ENCODE results near the gene ZNF608. TPM values are rescaled to one million over a fixed set of nuclear protein-coding genes. Genes with fewer than 3 reads are reported as not detected.
A peak's percentile ranks its signal among the peaks of the same experiment; 100 is the strongest.

ZNF608 gene
- total RNA-seq, 1 donor from 2014 or later, result 22.0 TPM

DNA sequence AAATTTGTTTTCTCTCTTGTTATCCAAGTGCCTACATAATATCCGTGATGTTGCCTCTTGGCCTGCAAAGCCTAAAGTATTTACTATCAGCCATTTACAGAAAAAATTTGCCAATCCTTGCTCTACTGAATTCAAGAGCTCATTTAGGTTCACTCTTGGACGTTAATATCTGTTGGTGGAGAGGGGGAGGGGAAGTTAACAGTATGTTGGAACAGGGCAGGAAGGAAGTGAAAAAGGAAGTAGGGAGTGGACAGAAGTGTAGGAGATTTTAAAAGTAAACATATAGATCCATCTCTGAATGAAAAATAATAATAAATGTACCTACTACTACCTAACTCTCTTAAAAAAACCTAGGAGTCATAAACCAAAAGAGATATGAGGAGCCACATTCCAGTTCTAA, 32.8 kb downstream of the ZNF608 start:
- ChIA-PET CTCF (interaction anchor here (0.6 kb wide), 1 partner anchor 381 kb away, joined by 3 read pairs; no protein-coding TSS in a partner anchor), POLR2A (no interaction called here)
- H3K36me3 Mint-ChIP-seq (ENCODE audit: low read depth), result no peaks in the 10 kb centered on the region
- H3K4me1 Mint-ChIP-seq, result peaks cover 73% of the 10 kb centered on the region
- no peaks in the 10 kb centered on the region for H3K27me3 Mint-ChIP-seq
- DNase-seq, result no peak
- intact Hi-C loops (cut with micrococcal nuclease), result no loop called here
- no peak for ATAC-seq (ENCODE audit: low read depth)
- peak overlapping the region; percentile 62 for H3K27ac Mint-ChIP-seq
- peak overlapping the region; percentile 54 for H3K4me3 Mint-ChIP-seq
- H3K9me3 Mint-ChIP-seq, result peaks cover 6% of the 10 kb centered on the region
- TF ChIP-seq CTCF (IDR thresholded peaks at IDR 0.05), result no peak

- intact Hi-C loops (cut with micrococcal nuclease), result no loop called here
- Mint-ChIP-seq H3K36me3 (ENCODE audit: low read depth) (no peaks in the 10 kb centered on the region), H3K4me1 (peaks cover 73% of the 10 kb centered on the region), H3K27me3 (no peaks in the 10 kb centered on the region), H3K4me3 (no peak overlapping the region), H3K27ac (peak overlapping the region; percentile 16), H3K9me3 (peaks cover 6% of the 10 kb centered on the region)
- TF ChIP-seq CTCF (IDR thresholded peaks at IDR 0.05), result no peak
- ChIA-PET CTCF (no interaction called here), POLR2A (no interaction called here)
- no peak for DNase-seq
- ATAC-seq (ENCODE audit: low read depth), result no peak
Observed at GRCh38 chr5:124712731-124713305, 33.6 kb downstream of the ZNF608 start.

- no peaks in the 10 kb centered on the region for H3K36me3 Mint-ChIP-seq (ENCODE audit: low read depth)
- peaks cover 91% of the 10 kb centered on the region for H3K4me1 Mint-ChIP-seq
- intact Hi-C loops (cut with micrococcal nuclease), result loop anchor here (5.0 kb wide), 2 partner anchors 119 to 194 kb away; no protein-coding TSS in a partner anchor
Observed at GRCh38 chr5:124708086-124708485, 38.4 kb downstream of the ZNF608 start.

GRCh38 chr5:124707520-124707919, 38.9 kb downstream of the ZNF608 start:
- Mint-ChIP-seq H3K27ac (peak overlapping the region; percentile 89), H3K9me3 (peaks cover 3% of the 10 kb centered on the region), H3K27me3 (no peaks in the 10 kb centered on the region), H3K4me3 (peak overlapping the region; percentile 67), H3K36me3 (ENCODE audit: low read depth) (no peaks in the 10 kb centered on the region), H3K4me1 (peaks cover 91% of the 10 kb centered on the region)
- no peak for TF ChIP-seq CTCF (IDR thresholded peaks at IDR 0.05)
- POLR2A ChIA-PET, result interaction anchor here (0.6 to 8.0 kb wide), 11 partner anchors 10 to 704 kb away, joined by 3 to 99 read pairs (median 7); partner anchors contain the start of gene ZNF608
- DNase-seq, result no peak
- ATAC-seq (ENCODE audit: low read depth), result peak; percentile 62
- CTCF ChIA-PET, result interaction anchor here (0.8 to 1.3 kb wide), 3 partner anchors 9 to 41 kb away, joined by 3 to 6 read pairs (median 4); no protein-coding TSS in a partner anchor
- intact Hi-C loops (cut with micrococcal nuclease), result loop anchor here (1.0 to 5.0 kb wide), 4 partner anchors 120 to 228 kb away; no protein-coding TSS in a partner anchor

More at GRCh38 chr5:124708086-124708485, 38.4 kb downstream of the ZNF608 start:
- Mint-ChIP-seq H3K4me3 (peak overlapping the region; percentile 67), H3K27ac (peak overlapping the region; percentile 89), H3K9me3 (peaks cover 5% of the 10 kb centered on the region), H3K27me3 (no peaks in the 10 kb centered on the region)
- ATAC-seq (ENCODE audit: low read depth) (no peak), DNase-seq (no peak)
- ChIA-PET CTCF (interaction anchor here (1.1 to 1.3 kb wide), 2 partner anchors 8 to 39 kb away, joined by 4 to 6 read pairs; no protein-coding TSS in a partner anchor), POLR2A (interaction anchor here (0.6 to 8.0 kb wide), 9 partner anchors 10 to 703 kb away, joined by 4 to 99 read pairs (median 7); partner anchors contain the start of gene ZNF608)
- no peak for TF ChIP-seq CTCF (IDR thresholded peaks at IDR 0.05)

DNA sequence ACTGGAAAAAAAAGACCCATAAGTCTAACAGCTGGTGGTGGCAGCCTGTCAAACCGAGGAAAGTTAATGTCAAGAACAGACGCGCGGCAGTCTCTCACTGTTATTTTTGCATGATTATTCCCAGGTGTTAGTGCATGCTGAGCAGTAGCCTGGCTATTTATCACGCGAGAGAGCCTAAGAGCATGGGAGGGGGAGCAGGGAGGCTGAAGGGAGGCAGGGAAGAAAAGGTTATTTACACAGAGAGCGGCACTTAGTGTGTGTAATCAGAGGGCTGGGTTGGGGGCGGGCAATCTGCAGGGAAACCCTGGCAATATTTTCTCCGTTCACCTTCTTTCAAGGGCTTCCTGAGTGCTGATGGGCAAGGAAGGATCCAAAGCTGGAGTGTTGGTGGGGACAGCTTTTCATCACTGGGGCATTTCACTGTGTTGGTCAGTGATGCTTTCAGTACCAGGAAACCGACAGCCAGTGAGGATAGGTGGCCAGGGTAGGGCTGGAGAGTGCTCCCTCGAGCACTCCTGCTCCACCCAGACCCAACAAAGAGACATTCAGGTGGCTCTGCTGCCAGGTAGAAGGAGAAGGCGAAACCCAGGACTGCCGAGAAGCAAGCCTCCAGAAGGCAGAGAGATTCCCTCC, 39.6 kb downstream of the ZNF608 start:
- Mint-ChIP-seq H3K9me3 (no peaks in the 10 kb centered on the region), H3K36me3 (ENCODE audit: low read depth) (no peaks in the 10 kb centered on the region), H3K4me1 (peaks cover 92% of the 10 kb centered on the region), H3K4me3 (peak overlapping the region; percentile 67), H3K27me3 (no peaks in the 10 kb centered on the region), H3K27ac (peak overlapping the region; percentile 89)
- ATAC-seq (ENCODE audit: low read depth) (no peak), DNase-seq (no peak)
- CTCF ChIA-PET, result interaction anchor here (0.8 to 1.3 kb wide), 3 partner anchors 10 to 42 kb away, joined by 3 to 6 read pairs (median 4); no protein-coding TSS in a partner anchor
- TF ChIP-seq CTCF (IDR thresholded peaks at IDR 0.05), result no peak
- POLR2A ChIA-PET, result interaction anchor here (0.6 to 8.0 kb wide), 12 partner anchors 11 to 57 kb away, joined by 3 to 99 read pairs (median 6); partner anchors contain the start of gene ZNF608
- intact Hi-C loops (cut with micrococcal nuclease), result loop anchor here (1.0 to 5.0 kb wide), 5 partner anchors 120 to 299 kb away; no protein-coding TSS in a partner anchor
